Trophoblast cell (in vitro differentiated cells and primary cell): ENCODE measurements around the gene TAF4.

ENCODE experiments used
- DNase-seq, 2 donors: peaks; one replicate each; pipeline ENCODE4 v3.0.0-alpha.2; 2016
- H2AFZ ChIP-seq: 2 replicates; pipeline ENCODE4 v1.6.1; 2013; ENCODE audit warnings: low read length, moderate library complexity, mild to moderate bottlenecking; ENCODE audit not compliant: insufficient read depth, poor library complexity
- H2AK5ac ChIP-seq: 2 replicates; pipeline ENCODE4 v1.6.1; 2013; ENCODE audit warnings: mild to moderate bottlenecking, low read length
- H2BK120ac ChIP-seq: 2 replicates; pipeline ENCODE4 v1.6.1; 2013; ENCODE audit warnings: low read length, mild to moderate bottlenecking, moderate library complexity; ENCODE audit not compliant: insufficient read depth, poor library complexity
- H2BK12ac ChIP-seq: 2 replicates; pipeline ENCODE4 v1.6.1; 2013; ENCODE audit warnings: mild to moderate bottlenecking, low read length, moderate library complexity
- H2BK5ac ChIP-seq: 2 replicates; pipeline ENCODE4 v1.6.1; 2013; ENCODE audit warnings: low read length, low read depth, moderate library complexity, mild to moderate bottlenecking; ENCODE audit not compliant: poor library complexity
- H3K14ac ChIP-seq: 2 replicates; pipeline ENCODE4 v1.6.1; 2013; ENCODE audit warnings: mild to moderate bottlenecking, low read length
- H3K18ac ChIP-seq: 2 replicates; pipeline ENCODE4 v1.6.1; 2013; ENCODE audit warnings: mild to moderate bottlenecking, low read length
- H3K23ac ChIP-seq: 2 replicates; pipeline ENCODE4 v1.6.1; 2013; ENCODE audit warnings: low read length
- H3K27ac ChIP-seq: 2 replicates; pipeline ENCODE4 v1.5.1; 2013; ENCODE audit warnings: low read depth, mild to moderate bottlenecking, inconsistent platforms, low read length, moderate library complexity
- H3K27me3 ChIP-seq: 2 replicates; pipeline ENCODE4 v1.6.1; 2013; ENCODE audit warnings: inconsistent platforms, mild to moderate bottlenecking, low read length, moderate library complexity; ENCODE audit not compliant: insufficient read depth
- H3K36me3 ChIP-seq, 2 experiments: 1 replicate in 1 of 2; 2 replicates in 1 of 2; pipeline ENCODE4 v1.6.1; 2013; ENCODE audit warnings: low read length in 2 of 2, mild to moderate bottlenecking in 2 of 2, moderate library complexity in 1 of 2; ENCODE audit not compliant: insufficient read depth in 2 of 2, control insufficient read depth in 1 of 2
- H3K4ac ChIP-seq: 2 replicates; pipeline ENCODE4 v1.6.1; 2013; ENCODE audit warnings: low read depth, mild to moderate bottlenecking, low read length, moderate library complexity
- H3K4me1 ChIP-seq, 2 experiments: 1 replicate in 1 of 2; 2 replicates in 1 of 2; pipeline ENCODE4 v1.6.1; 2013; ENCODE audit warnings: low read length in 2 of 2, mild to moderate bottlenecking in 2 of 2, moderate library complexity in 1 of 2; ENCODE audit not compliant: insufficient read depth in 2 of 2, control insufficient read depth in 1 of 2
- H3K4me2 ChIP-seq: 2 replicates; pipeline ENCODE4 v1.6.1; 2013; ENCODE audit warnings: inconsistent platforms, mild to moderate bottlenecking, low read length, moderate library complexity
- H3K4me3 ChIP-seq: 2 replicates; pipeline ENCODE4 v1.5.1; 2013; ENCODE audit warnings: mild to moderate bottlenecking, low read depth, low read length, inconsistent platforms
- H3K79me1 ChIP-seq: one replicate; pipeline ENCODE4 v1.6.1; 2013; ENCODE audit warnings: low read length
- H3K79me2 ChIP-seq: 2 replicates; pipeline ENCODE4 v1.6.1; 2013; ENCODE audit warnings: low read length, mild to moderate bottlenecking; ENCODE audit not compliant: control insufficient read depth, insufficient read depth, poor library complexity
- H3K9ac ChIP-seq: 2 replicates; pipeline ENCODE4 v1.6.1; 2013; ENCODE audit warnings: mild to moderate bottlenecking, low read length
- H3K9me3 ChIP-seq: 2 replicates; pipeline ENCODE4 v1.6.1; 2013; ENCODE audit warnings: low read depth, mild to moderate bottlenecking, control low read depth, inconsistent platforms, low read length; ENCODE audit not compliant: insufficient read depth
- H4K12ac ChIP-seq: 2 replicates; pipeline ENCODE4 v1.6.1; 2013; ENCODE audit warnings: low read depth, mild to moderate bottlenecking, low read length, moderate library complexity
- H4K8ac ChIP-seq: 2 replicates; pipeline ENCODE4 v1.6.1; 2013; ENCODE audit warnings: low read depth, mild to moderate bottlenecking, low read length, moderate library complexity
- H4K91ac ChIP-seq: one replicate; pipeline ENCODE4 v1.6.1; 2013; ENCODE audit warnings: low read depth, mild to moderate bottlenecking, low read length, moderate library complexity
- WGBS: extraction: QIAGEN DNeasy Blood & Tissue Kit; methylation state at CpG from one replicate; pipeline ENCODE4 v1.1.7; 2013; ENCODE audit warnings: missing lambda C conversion rate; ENCODE audit not compliant: insufficient read length, insufficient coverage; ENCODE audit errors: extremely low coverage; 5-methylcytosine and 5-hydroxymethylcytosine counted together

The TAF4 gene

DNA sequence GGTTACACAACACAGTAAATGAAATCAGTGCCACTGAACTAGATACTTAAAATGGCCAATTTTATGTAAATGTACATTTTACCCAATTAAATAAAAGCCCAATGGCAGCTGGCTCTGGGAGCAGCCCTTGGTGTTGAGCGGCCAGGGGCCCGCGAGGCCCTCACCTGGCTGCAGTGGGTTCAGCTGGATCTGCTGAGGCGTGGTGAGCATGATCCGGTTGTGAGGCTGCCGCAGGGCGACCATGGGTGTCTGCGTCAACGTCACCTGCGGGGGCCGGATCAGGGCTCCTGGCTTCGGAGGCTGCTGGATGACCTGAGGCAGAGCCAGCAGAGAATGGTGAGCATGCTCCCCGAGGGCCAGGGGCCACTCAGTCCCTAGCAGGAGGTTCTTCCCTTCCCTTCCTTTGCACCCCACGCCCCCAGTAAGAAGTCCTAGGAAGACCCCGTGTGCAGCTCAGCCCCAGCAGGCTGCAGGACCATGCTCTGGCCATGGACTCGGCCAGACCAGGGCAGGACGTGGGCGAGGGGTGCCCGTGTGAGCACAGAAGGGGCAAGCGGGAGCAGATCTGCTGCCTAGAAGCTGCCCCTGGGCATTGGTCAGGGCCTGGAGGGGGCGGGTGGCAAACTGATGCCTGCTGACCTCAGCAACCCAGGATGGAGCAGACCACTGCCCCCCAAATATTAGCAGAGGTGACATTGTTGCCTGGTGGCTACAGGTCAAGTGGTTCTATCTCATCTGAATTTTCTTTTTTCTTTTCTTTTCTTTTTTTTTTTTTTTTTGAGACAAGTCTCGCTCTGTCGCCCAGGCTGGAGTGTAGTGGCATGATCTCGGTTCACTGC lies 61.9 kb downstream of the TAF4 start:
- WGBS = no CpG with 5 or more reads among the region's 24 CpGs
- no peak overlapping the region for H2AFZ ChIP-seq

DNA sequence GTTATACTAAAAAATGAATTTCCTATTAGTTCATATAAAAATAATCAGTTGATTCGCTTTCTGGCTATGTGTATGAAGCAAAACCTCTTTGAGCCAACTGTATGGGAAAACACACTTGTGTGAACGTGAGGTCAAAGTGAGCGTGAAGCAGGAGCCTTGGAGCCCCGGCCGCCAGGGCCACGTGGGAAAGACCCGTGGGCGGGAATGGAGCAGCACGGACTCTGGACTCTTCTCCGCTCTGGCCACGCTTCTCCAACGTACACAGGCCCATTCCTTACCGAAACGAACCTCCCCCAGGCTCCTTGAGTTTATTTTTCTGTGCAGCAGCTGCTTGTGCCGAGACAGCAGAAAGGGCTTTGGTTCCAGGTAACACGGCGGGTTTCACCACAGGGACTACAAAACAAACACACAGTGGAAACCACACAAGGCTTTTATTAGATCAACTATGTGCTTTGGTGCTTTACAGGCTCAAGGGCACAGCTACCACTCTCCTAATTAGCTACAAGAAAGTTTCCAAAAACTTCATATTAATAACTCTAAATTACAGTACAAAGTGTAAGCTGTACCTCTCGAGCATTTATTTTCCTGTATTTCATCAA lies 62.7 kb downstream of the TAF4 start:
- no peak overlapping the region for H4K12ac ChIP-seq
- H2BK12ac ChIP-seq = no peak overlapping the region
- H4K8ac ChIP-seq = no peak overlapping the region

More for the DNA sequence above, 61.9 kb downstream of the TAF4 start:
- H3K4ac ChIP-seq = no peak overlapping the region
- H3K27me3 ChIP-seq = no peaks in the 10 kb centered on the region
- no peaks in the 10 kb centered on the region for H3K9me3 ChIP-seq
- no peak for DNase-seq
- H3K4me3 ChIP-seq = no peak overlapping the region
- peaks cover 86 to 87% of the 10 kb centered on the region in 2 experiments for H3K36me3 ChIP-seq
- no peak overlapping the region for H3K14ac ChIP-seq
- no peak overlapping the region for H4K12ac ChIP-seq
- H4K91ac ChIP-seq = no peak overlapping the region
- no peaks in the 10 kb centered on the region for H3K79me1 ChIP-seq
- H2BK12ac ChIP-seq = no peak overlapping the region
- no peak overlapping the region for H2BK5ac ChIP-seq
- H2BK120ac ChIP-seq = no peak overlapping the region
- H3K23ac ChIP-seq = no peak overlapping the region
- no peaks in the 10 kb centered on the region for H3K4me1 ChIP-seq
- no peak overlapping the region for H3K27ac ChIP-seq
- no peak overlapping the region for H2AK5ac ChIP-seq
- H3K9ac ChIP-seq = no peak overlapping the region
- no peak overlapping the region for H3K4me2 ChIP-seq
- H3K18ac ChIP-seq = no peak overlapping the region
- H4K8ac ChIP-seq = no peak overlapping the region
- no peaks in the 10 kb centered on the region for H3K79me2 ChIP-seq

DNA sequence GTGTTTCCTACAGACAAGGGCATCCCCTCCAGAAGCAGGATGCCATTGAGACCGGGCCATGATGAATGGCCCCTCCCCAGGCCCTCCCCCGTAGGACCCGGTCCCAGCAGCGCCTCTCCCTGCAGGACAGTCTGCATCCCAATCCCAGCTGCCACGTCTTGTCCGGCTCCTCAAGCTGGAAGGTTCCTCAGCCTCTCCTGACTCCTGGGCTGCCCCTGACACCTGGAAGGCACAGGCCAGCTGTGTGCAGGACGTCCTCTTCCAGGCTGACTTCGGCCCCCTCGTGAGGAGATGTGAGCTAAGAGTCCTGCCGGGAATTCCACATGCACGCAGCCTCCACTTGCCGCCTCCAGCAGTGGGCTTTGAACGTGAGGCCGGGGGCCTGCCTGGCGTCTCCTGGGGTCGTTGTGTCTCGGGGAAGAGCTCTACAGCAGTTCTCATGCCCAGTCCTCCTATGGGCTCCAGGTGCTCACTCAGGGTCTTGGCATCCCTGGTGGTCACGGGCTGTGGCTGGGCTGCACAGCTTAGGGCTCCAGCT lies 64.4 kb downstream of the TAF4 start:
- Histone ChIP-seq H3K79me1 (no peaks in the 10 kb centered on the region), H3K4me1 (no peaks in the 10 kb centered on the region), H3K4me2 (no peak overlapping the region), H3K4me3 (peak overlapping the region; percentile 58), H3K4ac (no peak overlapping the region), H3K27me3 (no peaks in the 10 kb centered on the region), H2BK12ac (no peak overlapping the region), H2AFZ (no peak overlapping the region), H3K9me3 (no peaks in the 10 kb centered on the region), H3K27ac (no peak overlapping the region), H3K18ac (no peak overlapping the region), H3K9ac (no peak overlapping the region), H3K79me2 (no peaks in the 10 kb centered on the region), H2AK5ac (no peak overlapping the region), H4K12ac (no peak overlapping the region), H2BK120ac (no peak overlapping the region), H3K14ac (no peak overlapping the region), H3K23ac (no peak overlapping the region), H3K36me3 (peaks cover 78 to 80% of the 10 kb centered on the region in 2 experiments), H2BK5ac (no peak overlapping the region), H4K8ac (no peak overlapping the region), H4K91ac (no peak overlapping the region)
- no peak for DNase-seq
- no CpG with 5 or more reads among the region's 18 CpGs for WGBS

More for the DNA sequence above, 62.7 kb downstream of the TAF4 start:
- DNase-seq = no peak
- Histone ChIP-seq H3K9ac (no peak overlapping the region), H3K23ac (no peak overlapping the region), H3K4me2 (no peak overlapping the region), H3K79me1 (no peaks in the 10 kb centered on the region), H3K79me2 (no peaks in the 10 kb centered on the region), H3K36me3 (peaks cover 84 to 86% of the 10 kb centered on the region in 2 experiments), H3K4me3 (no peak overlapping the region), H2BK120ac (no peak overlapping the region), H2AK5ac (no peak overlapping the region), H3K4ac (no peak overlapping the region), H3K27me3 (no peaks in the 10 kb centered on the region), H3K9me3 (no peaks in the 10 kb centered on the region), H3K14ac (no peak overlapping the region), H3K4me1 (no peaks in the 10 kb centered on the region), H4K91ac (no peak overlapping the region), H3K18ac (no peak overlapping the region), H2AFZ (no peak overlapping the region), H3K27ac (no peak overlapping the region), H2BK5ac (no peak overlapping the region)
- no CpG with 5 or more reads among the region's 18 CpGs for WGBS

DNA sequence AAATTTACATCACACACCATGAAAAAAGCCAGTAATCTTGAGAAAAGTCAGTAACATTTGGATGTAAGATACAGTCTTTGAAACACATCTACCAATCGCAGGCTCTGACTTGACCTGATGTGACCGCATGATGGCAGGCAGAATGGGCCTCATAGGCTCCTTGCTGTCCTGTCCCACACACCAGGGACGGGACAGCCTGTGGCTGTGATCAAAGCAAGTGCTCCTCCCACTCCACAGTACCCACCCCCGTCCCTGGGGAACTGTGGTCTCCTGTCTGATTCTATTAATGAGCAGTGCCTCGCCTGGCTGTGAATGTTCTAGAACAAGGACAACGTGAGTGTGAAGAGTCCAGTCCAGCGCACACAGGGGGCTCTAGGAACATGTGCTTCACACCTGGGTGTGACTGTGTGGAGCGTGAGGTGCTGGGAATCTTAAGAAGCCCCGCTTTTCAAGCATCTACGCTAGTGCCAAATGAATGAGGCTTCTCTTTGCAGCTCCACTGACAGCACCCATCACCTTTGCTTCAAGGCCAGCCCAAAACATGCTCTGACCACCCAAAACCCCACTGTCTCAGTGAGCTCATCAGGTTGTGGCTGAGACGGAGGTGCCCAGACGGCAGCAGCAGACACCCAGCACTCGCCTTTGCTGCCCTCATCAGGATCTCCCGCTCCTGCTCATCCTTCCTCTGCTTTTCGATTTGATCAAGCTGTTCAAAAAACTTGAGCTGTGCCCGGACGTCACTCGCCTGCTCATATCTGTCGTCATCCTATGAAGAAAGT lies 67.1 kb downstream of the TAF4 start:
- Histone ChIP-seq H4K8ac (no peak overlapping the region), H3K79me2 (no peaks in the 10 kb centered on the region), H4K91ac (no peak overlapping the region), H3K23ac (no peak overlapping the region), H3K4me2 (no peak overlapping the region), H3K4me1 (no peaks in the 10 kb centered on the region), H3K14ac (no peak overlapping the region), H2AFZ (no peak overlapping the region), H3K9ac (no peak overlapping the region), H2BK12ac (no peak overlapping the region), H3K79me1 (no peaks in the 10 kb centered on the region), H3K18ac (no peak overlapping the region), H2BK120ac (no peak overlapping the region), H2BK5ac (no peak overlapping the region), H2AK5ac (no peak overlapping the region), H3K27ac (no peak overlapping the region), H3K36me3 (peaks cover 64 to 68% of the 10 kb centered on the region in 2 experiments), H4K12ac (no peak overlapping the region), H3K4me3 (no peak overlapping the region), H3K9me3 (peaks cover 3% of the 10 kb centered on the region), H3K27me3 (no peaks in the 10 kb centered on the region), H3K4ac (no peak overlapping the region)
- DNase-seq = no peak
- WGBS = no CpG with 5 or more reads among the region's 19 CpGs
